ENCODE measurements around the gene MED27.

DNA sequence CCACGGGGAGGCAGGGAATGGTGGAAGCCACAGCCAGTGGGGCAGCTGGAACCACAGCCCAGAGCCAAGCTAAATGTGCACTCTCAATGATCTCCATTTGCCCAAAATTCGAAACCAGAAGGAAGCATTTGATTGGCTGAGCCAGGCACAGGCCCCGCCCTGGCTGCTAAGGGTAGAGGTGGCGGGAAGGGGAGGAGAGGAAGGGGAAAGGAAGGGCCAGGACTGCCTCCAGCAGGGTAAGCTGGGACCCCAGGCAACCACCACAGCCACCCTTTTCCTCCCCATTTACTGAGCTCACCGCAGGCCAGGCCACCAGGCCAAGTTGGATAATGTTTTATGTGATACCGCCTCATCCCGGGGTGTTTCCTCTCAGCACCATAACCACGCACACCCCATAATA, 239.4 kb downstream of the MED27 start:
- TF ChIP-seq, protein P1, sequence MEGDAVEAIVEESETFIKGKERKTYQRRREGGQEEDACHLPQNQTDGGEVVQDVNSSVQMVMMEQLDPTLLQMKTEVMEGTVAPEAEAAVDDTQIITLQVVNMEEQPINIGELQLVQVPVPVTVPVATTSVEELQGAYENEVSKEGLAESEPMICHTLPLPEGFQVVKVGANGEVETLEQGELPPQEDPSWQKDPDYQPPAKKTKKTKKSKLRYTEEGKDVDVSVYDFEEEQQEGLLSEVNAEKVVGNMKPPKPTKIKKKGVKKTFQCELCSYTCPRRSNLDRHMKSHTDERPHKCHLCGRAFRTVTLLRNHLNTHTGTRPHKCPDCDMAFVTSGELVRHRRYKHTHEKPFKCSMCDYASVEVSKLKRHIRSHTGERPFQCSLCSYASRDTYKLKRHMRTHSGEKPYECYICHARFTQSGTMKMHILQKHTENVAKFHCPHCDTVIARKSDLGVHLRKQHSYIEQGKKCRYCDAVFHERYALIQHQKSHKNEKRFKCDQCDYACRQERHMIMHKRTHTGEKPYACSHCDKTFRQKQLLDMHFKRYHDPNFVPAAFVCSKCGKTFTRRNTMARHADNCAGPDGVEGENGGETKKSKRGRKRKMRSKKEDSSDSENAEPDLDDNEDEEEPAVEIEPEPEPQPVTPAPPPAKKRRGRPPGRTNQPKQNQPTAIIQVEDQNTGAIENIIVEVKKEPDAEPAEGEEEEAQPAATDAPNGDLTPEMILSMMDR (IDR thresholded peaks at IDR 0.05; ENCODE audit: control extremely low read depth in 1 of 3, insufficient read depth in 1 of 3, low read depth in 1 of 3, low read length in 3 of 3), result no peak
- TF ChIP-seq NRF1 (IDR thresholded peaks at IDR 0.05; ENCODE audit: low read depth, low read length) (no peak), POLR2A (IDR thresholded peaks at IDR 0.05; ENCODE audit: control extremely low read depth in 1 of 2, low read depth in 2 of 2, low read length in 2 of 2) (no peak), RAD21 (IDR thresholded peaks at IDR 0.05 in 1 of 2, conservative IDR thresholded peaks at IDR 0.05 in 1 of 2; ENCODE audit: low read depth in 2 of 2, low read length in 2 of 2) (no peak), ZNF274 (IDR thresholded peaks at IDR 0.05; ENCODE audit: borderline replicate concordance, extremely low read depth, low read length) (no peak), TCF12 (IDR thresholded peaks at IDR 0.05; ENCODE audit: low read depth, low read length) (no peak), PHF8 (conservative IDR thresholded peaks at IDR 0.05; ENCODE audit: low read depth, low read length) (no peak), TEAD4 (IDR thresholded peaks at IDR 0.05; ENCODE audit: low read depth, low read length) (no peak), JUND (IDR thresholded peaks at IDR 0.05; ENCODE audit: low read length) (no peak), CBX5 (IDR thresholded peaks at IDR 0.05; ENCODE audit: low read depth, low read length) (no peak), GABPA (IDR thresholded peaks at IDR 0.05; ENCODE audit: borderline replicate concordance, insufficient read depth, low read length) (no peak)
